ENCODE data around the gene LSP1. TPM values are rescaled to one million over a fixed set of nuclear protein-coding genes. Genes with fewer than 3 reads are reported as not detected.

Gene LSP1
- total and polyA plus RNA-seq, 2 of the 4 experiments (the other 2 are of a cell fraction): not detected

DNA sequence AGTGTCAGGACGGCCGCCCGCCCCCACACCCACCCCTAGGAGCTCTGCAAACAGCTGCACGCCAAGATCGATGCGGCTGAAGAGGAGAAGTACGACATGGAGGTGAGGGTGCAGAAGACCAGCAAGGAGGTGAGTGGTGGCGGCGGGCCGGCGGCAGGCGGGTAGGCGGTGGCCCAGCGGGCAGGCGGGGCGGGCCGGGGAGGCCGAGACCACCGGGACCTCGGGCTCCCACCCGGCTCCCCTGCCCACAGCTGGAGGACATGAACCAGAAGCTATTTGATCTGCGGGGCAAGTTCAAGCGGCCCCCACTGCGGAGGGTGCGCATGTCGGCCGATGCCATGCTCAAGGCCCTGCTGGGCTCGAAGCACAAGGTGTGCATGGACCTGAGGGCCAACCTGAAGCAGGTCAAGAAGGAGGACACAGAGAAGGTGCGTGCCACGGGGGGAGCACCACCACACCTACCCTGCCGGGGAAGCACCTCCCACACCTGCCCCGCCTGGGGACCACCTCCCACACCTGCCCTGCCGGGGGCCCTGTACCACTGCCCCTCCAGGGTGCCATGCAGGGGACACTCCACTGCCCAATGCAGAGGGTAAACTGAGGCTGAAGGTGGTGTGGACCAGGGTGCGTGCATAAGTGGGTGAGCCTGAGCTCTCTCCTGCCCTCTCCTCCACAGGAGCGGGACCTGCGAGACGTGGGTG lies 12.0 kb upstream of the LSP1 start:
- no peak overlapping the region for H4K5ac ChIP-seq (ENCODE audit: low read depth, low read length)
- CTCF ChIA-PET: no interaction called here
- intact Hi-C loops (cut with micrococcal nuclease) (no loop called here), in situ Hi-C loops (cut with MboI; ENCODE audit: low sequenced_read_pairs) (no loop called here), dilution Hi-C loops (cut with HindIII; ENCODE audit: low sequenced_read_pairs, unreplicated experiment) (no loop called here)
- no peaks in the 10 kb centered on the region for H4K20me1 ChIP-seq (ENCODE audit: insufficient read depth, low read length)
- no peak overlapping the region for H4K91ac ChIP-seq (ENCODE audit: insufficient read depth, low read depth, low read length)
- no peak overlapping the region for H3K14ac ChIP-seq (replicated peaks; ENCODE audit: low read depth, low read length)
- TF ChIP-seq NFE2L2 (IDR thresholded peaks at IDR 0.05; ENCODE audit: low read depth, low read length): no peak
- no peak for TF ChIP-seq MXI1 (IDR thresholded peaks at IDR 0.05; ENCODE audit: borderline replicate concordance, low read depth, low read length)
- no peak for TF ChIP-seq BHLHE40 (IDR thresholded peaks at IDR 0.05; ENCODE audit: low read depth, low read length)
- H2BK15ac ChIP-seq (ENCODE audit: low read depth, low read length): no peak overlapping the region
- peaks cover 30% of the 10 kb centered on the region for H3K27me3 ChIP-seq (ENCODE audit: control insufficient read depth, insufficient read depth, low read length)
- no peak overlapping the region for H2AK9ac ChIP-seq (replicated peaks; ENCODE audit: low read depth, low read length, poor library complexity)
- no peaks in the 10 kb centered on the region for H3K4me1 ChIP-seq (ENCODE audit: control insufficient read depth, insufficient read depth, low read length)
- no peak overlapping the region for H2AFZ ChIP-seq (replicated peaks; ENCODE audit: low read length, poor library complexity)
- WGBS, 2 experiments (ENCODE audit: extremely low coverage in 2 of 2, insufficient read length in 1 of 2): 78% methylated on average over 10 of the region's 37 CpGs; no CpG with 5 or more reads in 1 of the 2 experiments
- ATAC-seq (ENCODE audit: low read depth) (no peak), DNase-seq (no peak)
- no peak overlapping the region for H3K4me3 ChIP-seq (ENCODE audit: insufficient read depth, low read depth, low read length)
- H3K9me3 ChIP-seq (ENCODE audit: control insufficient read depth, insufficient read depth, low read length): no peaks in the 10 kb centered on the region
- no peak overlapping the region for H3K56ac ChIP-seq (ENCODE audit: extremely low read depth, insufficient read depth, low read length)
- H3K9ac ChIP-seq (ENCODE audit: low read depth, low read length): no peak overlapping the region
- H3K18ac ChIP-seq (ENCODE audit: low read depth, low read length): no peak overlapping the region
- no peak overlapping the region for H3K23ac ChIP-seq (ENCODE audit: low read depth, low read length)
- no peak overlapping the region for H2BK20ac ChIP-seq (ENCODE audit: low read depth, low read length)
- no peak overlapping the region for H2AK5ac ChIP-seq (ENCODE audit: low read depth, low read length)
- H3K36me3 ChIP-seq (ENCODE audit: control insufficient read depth, insufficient read depth, low read length): no peaks in the 10 kb centered on the region
- no TSS peak for BruUV-seq (replicated peaks)
- POLR2A ChIA-PET (ENCODE audit: unreplicated experiment): no interaction called here
- no peak overlapping the region for H2BK120ac ChIP-seq (ENCODE audit: low read depth, low read length)
- H3K27ac ChIP-seq (ENCODE audit: insufficient read depth, low read length): no peak overlapping the region
- H3K79me1 ChIP-seq (ENCODE audit: low read depth in 1 of 2, low read length in 2 of 2): no peaks in the 10 kb centered on the region
- H3K9me1 ChIP-seq (ENCODE audit: insufficient read depth, low read length): no peaks in the 10 kb centered on the region
- H3K4me2 ChIP-seq (ENCODE audit: low read depth, low read length): no peak overlapping the region
- no peak overlapping the region for H2BK5ac ChIP-seq (ENCODE audit: low read depth, low read length, poor library complexity, severe bottlenecking)
- no peak overlapping the region for H4K8ac ChIP-seq (ENCODE audit: low read depth in 2 of 2, low read length in 2 of 2)
- H3K4ac ChIP-seq (ENCODE audit: low read depth, low read length): no peak overlapping the region
